GM12878 (cell line): ENCODE data around the gene TTR. TPM values are rescaled to one million over a fixed set of nuclear protein-coding genes. Genes with fewer than 3 reads are reported as not detected.

Source experiments
- ASH2L ChIP-seq: fragments of 300-600, 200-600 bp; sonication (generic); IDR thresholded peaks from 2 replicates; pipeline ENCODE4 v1.6.1; 2017; ENCODE audit warnings: low read depth, mild to moderate bottlenecking, borderline replicate concordance
- BMI1 ChIP-seq: fragments of 450-650 bp; IDR thresholded peaks from 2 replicates; pipeline ENCODE4 v1.6.1; 2016; ENCODE audit warnings: mild to moderate bottlenecking, moderate library complexity, borderline replicate concordance
- CBX3 ChIP-seq: fragments of 200-600 bp; sonication (generic); IDR thresholded peaks from 2 replicates; pipeline ENCODE4 v1.6.1; 2016; ENCODE audit warnings: low read depth, borderline replicate concordance
- CBX5 ChIP-seq: sonication (generic); IDR thresholded peaks from 2 replicates; pipeline ENCODE4 v1.6.1; 2016; ENCODE audit warnings: low read depth, moderate library complexity, mild to moderate bottlenecking, inconsistent platforms
- EZH2 ChIP-seq: IDR thresholded peaks from 2 replicates; pipeline ENCODE4 v1.6.1; 2012; ENCODE audit warnings: low read depth, mild to moderate bottlenecking, control low read depth, inconsistent platforms, low read length, borderline replicate concordance; ENCODE audit not compliant: control insufficient read depth
- GATAD2B ChIP-seq: fragments of 450-650 bp; conservative IDR thresholded peaks from 2 replicates; pipeline ENCODE4 v1.6.1; 2017; ENCODE audit warnings: low read depth, mild to moderate bottlenecking, moderate library complexity
- HDAC6 ChIP-seq: fragments of 200-600 bp; sonication (generic); IDR thresholded peaks from one replicate; pipeline ENCODE4 v1.8.0; 2017; ENCODE audit warnings: antibody characterized with exemption; ENCODE audit not compliant: unreplicated experiment
- KDM1A ChIP-seq: fragments of 200-600 bp; sonication (generic); IDR thresholded peaks from 2 replicates; pipeline ENCODE4 v1.6.1; 2016; ENCODE audit warnings: borderline replicate concordance
- MXI1 ChIP-seq: fragments of 150-350 bp; IDR thresholded peaks from 2 replicates; pipeline ENCODE4 v1.6.1; 2011; ENCODE audit warnings: low read depth, mild to moderate bottlenecking, inconsistent platforms, low read length, improper control_type of control experiment
- NFYA ChIP-seq: IDR thresholded peaks from 2 replicates; pipeline ENCODE4 v1.6.1; 2011; ENCODE audit warnings: low read depth, mild to moderate bottlenecking, low read length, improper control_type of control experiment, borderline replicate concordance
- PKNOX1 ChIP-seq: fragments of 450-650 bp; IDR thresholded peaks from 2 replicates; pipeline ENCODE4 v1.6.1; 2016; ENCODE audit warnings: mild to moderate bottlenecking
- PML ChIP-seq: IDR thresholded peaks from 2 replicates; pipeline ENCODE4 v1.6.1; 2012; ENCODE audit warnings: low read length, inconsistent platforms
- POLR2AphosphoS2 ChIP-seq: IDR thresholded peaks from 2 replicates; pipeline ENCODE4 v1.6.1; 2011; ENCODE audit warnings: low read depth, mild to moderate bottlenecking, low read length, improper control_type of control experiment, moderate library complexity
- POLR2AphosphoS5 ChIP-seq: IDR thresholded peaks from 2 replicates; pipeline ENCODE4 v1.6.1; 2011; ENCODE audit warnings: mild to moderate bottlenecking, low read length, inconsistent platforms
- POU2F2 ChIP-seq: IDR thresholded peaks from 3 replicates; pipeline ENCODE4 v1.6.1; 2011; ENCODE audit warnings: low read depth, mild to moderate bottlenecking, low read length, borderline replicate concordance
- SIX5 ChIP-seq: IDR thresholded peaks from 2 replicates; pipeline ENCODE4 v1.6.1; 2011; ENCODE audit warnings: mild to moderate bottlenecking, low read depth, low read length, moderate library complexity; ENCODE audit not compliant: severe bottlenecking
- SKIL ChIP-seq: fragments of 450-650 bp; IDR thresholded peaks from 2 replicates; pipeline ENCODE4 v1.6.1; 2017; ENCODE audit warnings: mild to moderate bottlenecking, low read depth, inconsistent platforms; ENCODE audit not compliant: poor library complexity, severe bottlenecking
- SPI1 ChIP-seq: IDR thresholded peaks from 2 replicates; pipeline ENCODE4 v1.6.1; 2011; ENCODE audit warnings: low read depth, mild to moderate bottlenecking, low read length, moderate library complexity, borderline replicate concordance; ENCODE audit not compliant: insufficient read depth
- STAT1 ChIP-seq: fragments of 450-650 bp; conservative IDR thresholded peaks from 2 replicates; pipeline ENCODE4 v1.6.1; 2014; ENCODE audit warnings: antibody characterized with exemption, mild to moderate bottlenecking
- TCF3 ChIP-seq: IDR thresholded peaks from 2 replicates; pipeline ENCODE4 v1.6.1; 2012; ENCODE audit warnings: low read depth, mild to moderate bottlenecking, low read length, borderline replicate concordance; ENCODE audit not compliant: insufficient read depth
- TCF7 ChIP-seq: IDR thresholded peaks from 2 replicates; pipeline ENCODE4 v1.6.1; 2014; ENCODE audit warnings: antibody characterized with exemption, borderline replicate concordance
- USF2 ChIP-seq: IDR thresholded peaks from 2 replicates; pipeline ENCODE4 v1.6.1; 2011; ENCODE audit warnings: low read depth, low read length, improper control_type of control experiment, borderline replicate concordance
- ZNF622 ChIP-seq: fragments of 450-650 bp; IDR thresholded peaks from 2 replicates; pipeline ENCODE4 v1.6.1; 2017; ENCODE audit warnings: mild to moderate bottlenecking, inconsistent platforms
- polyA plus RNA-seq, 11 experiments: library from polyadenylated mRNA; depleted of rRNA in 4 of 11; unstranded in 6 of 11; stranded (reverse) in 5 of 11; fragments of >200 nt; fragmentation: Nextera tagmentation in 4 of 11; fragmentation: Illumina TruSeq in 1 of 11; extraction: Ambion mirVana in 4 of 11; extraction: Trizol in 1 of 11; gene quantifications; 1 replicate in 1 of 11; 2 replicates in 10 of 11; pipeline versions ENCODE4 v1.2.1 to v1.2.3, GENCODE V29; 2011 to 2016; ENCODE audit warnings: inconsistent platforms in 2 of 11, missing spikeins in 2 of 11, low read depth in 1 of 11
- total RNA-seq, 4 experiments: library from RNA; depleted of rRNA in 3 of 4; stranded (reverse); fragments of >200 nt in 3 of 4; fragmentation: Illumina TruSeq in 1 of 4; extraction: Trizol in 1 of 4; gene quantifications; 2 replicates each; pipeline versions ENCODE4 v1.2.1 to v1.2.3, GENCODE V29; 2013 to 2021
- TF ChIP-seq, protein P1 (sequence below): fragments of 450-650 bp; IDR thresholded peaks from 2 replicates; pipeline ENCODE4 v1.6.1; 2018; ENCODE audit warnings: borderline replicate concordance, mild to moderate bottlenecking; ENCODE audit not compliant: partially characterized antibody

The TTR gene
- total and polyA plus RNA-seq, 10 of the 15 experiments (the other 5 are each of a cell fraction or from before 2014, with no cell fraction given), result 0.05 to 1.2 TPM; not detected in 8

GRCh38 chr18:31646332-31647126 is 54.9 kb downstream of the TTR start (continued):
- TF ChIP-seq, protein P1, sequence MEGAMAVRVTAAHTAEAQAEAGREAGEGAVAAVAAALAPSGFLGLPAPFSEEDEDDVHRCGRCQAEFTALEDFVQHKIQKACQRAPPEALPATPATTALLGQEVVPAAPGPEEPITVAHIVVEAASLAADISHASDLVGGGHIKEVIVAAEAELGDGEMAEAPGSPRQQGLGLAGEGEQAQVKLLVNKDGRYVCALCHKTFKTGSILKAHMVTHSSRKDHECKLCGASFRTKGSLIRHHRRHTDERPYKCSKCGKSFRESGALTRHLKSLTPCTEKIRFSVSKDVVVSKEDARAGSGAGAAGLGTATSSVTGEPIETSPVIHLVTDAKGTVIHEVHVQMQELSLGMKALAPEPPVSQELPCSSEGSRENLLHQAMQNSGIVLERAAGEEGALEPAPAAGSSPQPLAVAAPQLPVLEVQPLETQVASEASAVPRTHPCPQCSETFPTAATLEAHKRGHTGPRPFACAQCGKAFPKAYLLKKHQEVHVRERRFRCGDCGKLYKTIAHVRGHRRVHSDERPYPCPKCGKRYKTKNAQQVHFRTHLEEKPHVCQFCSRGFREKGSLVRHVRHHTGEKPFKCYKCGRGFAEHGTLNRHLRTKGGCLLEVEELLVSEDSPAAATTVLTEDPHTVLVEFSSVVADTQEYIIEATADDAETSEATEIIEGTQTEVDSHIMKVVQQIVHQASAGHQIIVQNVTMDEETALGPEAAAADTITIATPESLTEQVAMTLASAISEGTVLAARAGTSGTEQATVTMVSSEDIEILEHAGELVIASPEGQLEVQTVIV, result no peak
- TF ChIP-seq ZNF622 (no peak), TCF7 (peak; percentile 68), NFYA (no peak), TCF3 (no peak), GATAD2B (no peak), STAT1 (no peak), KDM1A (no peak), SIX5 (no peak), SPI1 (peak; percentile 89), MXI1 (no peak), USF2 (no peak), PML (0 out of 2 replicates have a peak, but pooled peaks have one; percentile 28), CBX3 (no peak), POU2F2 (no peak), POLR2AphosphoS2 (no peak), SKIL (peak; percentile 66), HDAC6 (no peak), PKNOX1 (no peak), POLR2AphosphoS5 (no peak), EZH2 (no peak), ASH2L (no peak), BMI1 (peak; percentile 43; the same call in 1 of the 2 replicates), CBX5 (0 out of 2 replicates have a peak, but pooled peaks have one; percentile 47)
